ENCODE data around the gene TIMMDC1. TPM values are rescaled to one million over a fixed set of nuclear protein-coding genes. Genes with fewer than 3 reads are reported as not detected.
"Not testable (repeated sequence)": the region's sequence is repeated elsewhere in the genome, so short reads cannot be mapped to it uniquely, and the experiment has no call there.

Gene TIMMDC1
- total and polyA plus RNA-seq, 9 donors: 38.7 to 82.4 (median 71.3) TPM

- no peaks in the 10 kb centered on the region for H3K4me1 ChIP-seq (ENCODE audit: insufficient read depth)
- no peak for TF ChIP-seq POLR2A (IDR thresholded peaks at IDR 0.05)
- no peak for TF ChIP-seq EP300 (IDR thresholded peaks at IDR 0.05)
- TF ChIP-seq, protein P1, sequence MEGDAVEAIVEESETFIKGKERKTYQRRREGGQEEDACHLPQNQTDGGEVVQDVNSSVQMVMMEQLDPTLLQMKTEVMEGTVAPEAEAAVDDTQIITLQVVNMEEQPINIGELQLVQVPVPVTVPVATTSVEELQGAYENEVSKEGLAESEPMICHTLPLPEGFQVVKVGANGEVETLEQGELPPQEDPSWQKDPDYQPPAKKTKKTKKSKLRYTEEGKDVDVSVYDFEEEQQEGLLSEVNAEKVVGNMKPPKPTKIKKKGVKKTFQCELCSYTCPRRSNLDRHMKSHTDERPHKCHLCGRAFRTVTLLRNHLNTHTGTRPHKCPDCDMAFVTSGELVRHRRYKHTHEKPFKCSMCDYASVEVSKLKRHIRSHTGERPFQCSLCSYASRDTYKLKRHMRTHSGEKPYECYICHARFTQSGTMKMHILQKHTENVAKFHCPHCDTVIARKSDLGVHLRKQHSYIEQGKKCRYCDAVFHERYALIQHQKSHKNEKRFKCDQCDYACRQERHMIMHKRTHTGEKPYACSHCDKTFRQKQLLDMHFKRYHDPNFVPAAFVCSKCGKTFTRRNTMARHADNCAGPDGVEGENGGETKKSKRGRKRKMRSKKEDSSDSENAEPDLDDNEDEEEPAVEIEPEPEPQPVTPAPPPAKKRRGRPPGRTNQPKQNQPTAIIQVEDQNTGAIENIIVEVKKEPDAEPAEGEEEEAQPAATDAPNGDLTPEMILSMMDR (IDR thresholded peaks at IDR 0.05): no peak
- WGBS, 3 donors: 94 to 96% (median 95%) methylated on average over 9 of the region's 9 CpGs
- no peaks in the 10 kb centered on the region for H3K9me3 ChIP-seq
- no peak for DNase-seq
- no peaks in the 10 kb centered on the region for H3K27me3 ChIP-seq
- intact Hi-C loops (cut with DNase I): no loop called here
- no peaks in the 10 kb centered on the region for H3K36me3 ChIP-seq
- H3K27ac ChIP-seq: no peak overlapping the region
- H3K4me3 ChIP-seq: no peak overlapping the region
Measured at GRCh38 chr3:119558626-119559317, 60.4 kb downstream of the TIMMDC1 start.

- TF ChIP-seq EP300 (IDR thresholded peaks at IDR 0.05): no peak
- TF ChIP-seq, protein P1 (IDR thresholded peaks at IDR 0.05): no peak
- no peak for TF ChIP-seq POLR2A (IDR thresholded peaks at IDR 0.05)
- Histone ChIP-seq H3K27me3 (no peaks in the 10 kb centered on the region), H3K36me3 (no peaks in the 10 kb centered on the region), H3K4me3 (no peak within 1 kb of the TSS), H3K9me3 (no peaks in the 10 kb centered on the region), H3K4me1 (ENCODE audit: insufficient read depth) (no peaks in the 10 kb centered on the region), H3K27ac (no peak within 1 kb of the TSS)
- intact Hi-C loops (cut with DNase I): no loop called here
- no peak for DNase-seq
- WGBS, 3 donors: 32 to 45% (median 43%) methylated on average over 7 of the region's 7 CpGs
Measured at GRCh38 chr3:119559441-119559963, 61.2 kb downstream of the TIMMDC1 start, which contains the start of gene CD80. CD80 (minus strand) TSS chr3:119559614; CDS start chr3:119557728, 1,886 bp downstream.

GRCh38 chr3:119560160-119560559 lies 61.8 kb downstream of the TIMMDC1 start:
- WGBS, 3 donors: 71 to 92% (median 80%) methylated on average over 5 of the region's 5 CpGs
- H3K4me1 ChIP-seq (ENCODE audit: insufficient read depth): no peaks in the 10 kb centered on the region
- H3K27me3 ChIP-seq: no peaks in the 10 kb centered on the region
- TF ChIP-seq EP300 (IDR thresholded peaks at IDR 0.05) (no peak), POLR2A (IDR thresholded peaks at IDR 0.05) (no peak)
- TF ChIP-seq, protein P1 (IDR thresholded peaks at IDR 0.05): no peak
- H3K4me3 ChIP-seq: no peak overlapping the region
- intact Hi-C loops (cut with DNase I): no loop called here
- no peak overlapping the region for H3K27ac ChIP-seq
- no peaks in the 10 kb centered on the region for H3K9me3 ChIP-seq
- no peak for DNase-seq
- H3K36me3 ChIP-seq: no peaks in the 10 kb centered on the region

DNA sequence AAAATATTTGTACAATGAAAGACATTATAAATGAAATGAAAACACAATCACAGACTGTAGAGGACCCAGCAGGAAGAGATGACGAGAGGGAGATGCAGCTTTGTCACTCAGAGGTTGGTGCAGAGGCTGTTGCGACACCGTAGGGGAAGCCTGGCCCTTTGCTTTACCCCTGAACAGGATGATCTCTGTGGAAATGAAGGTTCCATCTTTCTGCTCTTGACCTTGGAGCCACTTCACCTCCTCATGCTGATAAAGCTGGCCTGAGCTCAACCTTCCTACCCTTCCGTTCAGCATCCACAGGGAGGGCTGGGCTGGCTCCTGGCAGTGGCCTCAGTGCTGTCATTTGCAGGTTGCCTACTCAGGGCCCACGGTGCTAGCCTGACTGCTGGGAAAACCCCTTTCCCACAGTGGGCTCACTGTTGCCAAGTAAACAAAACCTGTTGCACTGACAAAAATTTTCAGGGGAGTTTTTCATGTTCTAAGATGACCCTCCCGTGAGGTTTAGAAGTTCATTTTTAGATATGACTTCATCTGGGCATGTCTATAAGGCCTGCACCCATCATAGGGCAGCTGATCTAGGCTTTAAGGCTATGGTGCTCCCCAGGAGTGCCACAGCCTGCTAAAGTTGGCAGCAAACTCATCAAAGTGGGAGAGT lies 64.1 kb downstream of the TIMMDC1 start:
- H3K4me1 ChIP-seq (ENCODE audit: insufficient read depth): no peaks in the 10 kb centered on the region
- no peak for DNase-seq
- H3K27ac ChIP-seq: no peak overlapping the region
- intact Hi-C loops (cut with DNase I): no loop called here
- WGBS, 3 donors: 61 to 66% (median 65%) methylated on average over 6 of the region's 6 CpGs
- TF ChIP-seq, protein P1 (IDR thresholded peaks at IDR 0.05): no peak
- TF ChIP-seq EP300 (IDR thresholded peaks at IDR 0.05): no peak
- TF ChIP-seq POLR2A (IDR thresholded peaks at IDR 0.05): no peak
- no peaks in the 10 kb centered on the region for H3K9me3 ChIP-seq
- no peaks in the 10 kb centered on the region for H3K27me3 ChIP-seq
- no peaks in the 10 kb centered on the region for H3K36me3 ChIP-seq
- H3K4me3 ChIP-seq: no peak overlapping the region

GRCh38 chr3:119563334-119563733 lies 65.0 kb downstream of the TIMMDC1 start:
- H3K36me3 ChIP-seq; DNase-seq; H3K4me3 ChIP-seq; H3K27me3 ChIP-seq; H3K27ac ChIP-seq; H3K4me1 ChIP-seq (ENCODE audit: insufficient read depth); intact Hi-C loops (cut with DNase I); H3K9me3 ChIP-seq: not testable (repeated sequence)
- 90 to 94% (median 90%) methylated on average over 2 of the region's 2 CpGs for WGBS, 3 donors

Measured in ovary (tissue), 9 donors.